HG03280 (cell line): ENCODE results near the gene PLEK.
"Not testable (repeated sequence)": the region's sequence is repeated elsewhere in the genome, so short reads cannot be mapped to it uniquely, and the experiment has no call there.

Experiments
- ATAC-seq: cut with Tn5 transposase; IDR thresholded peaks from one replicate; pipeline ENCODE4 v1.9.1; 2021; ENCODE audit warnings: mild to moderate bottlenecking, moderate library complexity; ENCODE audit not compliant: unreplicated experiment

The PLEK gene

GRCh38 chr2:68438455-68439303 lies 73.6 kb downstream of the PLEK start:
- no peak for ATAC-seq

- ATAC-seq: peak; percentile 99
These were observed 76.3 kb downstream of the PLEK start for GRCh38 chr2:68441179-68441993.

GRCh38 chr2:68441994-68442322 lies 76.9 kb downstream of the PLEK start:
- no peak for ATAC-seq

- ATAC-seq: not testable (repeated sequence)
These were observed 81.3 kb downstream of the PLEK start for GRCh38 chr2:68446425-68446824.
